Heart right ventricle (tissue), 16 donors: ENCODE data around the gene GPSM1. TPM values are rescaled to one million over a fixed set of nuclear protein-coding genes. Genes with fewer than 3 reads are reported as not detected.

ENCODE experiments used
- ATAC-seq, 8 donors: fragments of 200-7000 bp; cut with Tn5 transposase; one replicate each; pipeline ENCODE4 v1.9.1; 2020; ENCODE audit warnings: mild to moderate bottlenecking in 8 of 8, moderate library complexity in 8 of 8, moderate number of reproducible peaks in 1 of 8
- DNase-seq, 2 donors: peaks; one replicate each; pipeline ENCODE4 v3.0.0-alpha.2; 2020
- H3K27ac ChIP-seq, 10 donors: fragments of 200-600 bp; sonication (generic) in 2 of 10; one replicate each; pipeline versions ENCODE4 v1.5.0 to v1.8.0; 2020 to 2022; ENCODE audit warnings: mild to moderate bottlenecking in 3 of 10
- H3K27me3 ChIP-seq, 7 donors: fragments of 200-600 bp; one replicate each; pipeline ENCODE4 v1.8.0; 2021 to 2022; ENCODE audit warnings: mild to moderate bottlenecking in 2 of 7
- H3K36me3 ChIP-seq, 9 donors: fragments of 200-600 bp; sonication (generic) in 1 of 9; one replicate each; pipeline versions ENCODE4 v1.5.0 to v1.8.0; 2020 to 2022; ENCODE audit warnings: mild to moderate bottlenecking in 2 of 9
- H3K4me1 ChIP-seq, 9 donors: fragments of 200-600 bp; sonication (generic) in 1 of 9; one replicate each; pipeline versions ENCODE4 v1.5.0 to v1.8.0; 2020 to 2022; ENCODE audit warnings: mild to moderate bottlenecking in 4 of 9
- H3K4me3 ChIP-seq, 10 donors: fragments of 200-600 bp; sonication (generic) in 2 of 10; one replicate each; pipeline versions ENCODE4 v1.5.0 to v1.8.0; 2020 to 2022; ENCODE audit warnings: mild to moderate bottlenecking in 7 of 10, moderate library complexity in 2 of 10
- H3K9me3 ChIP-seq, 11 donors: fragments of 200-600 bp in 10 of 11; sonication (generic) in 2 of 11; one replicate each; pipeline versions ENCODE4 v1.5.0 to v1.8.0; 2013 to 2022; ENCODE audit warnings: mild to moderate bottlenecking in 2 of 11, control low read depth in 1 of 11, moderate library complexity in 1 of 11
- CTCF ChIP-seq, 9 donors: fragments of 200-600 bp; sonication (generic) in 2 of 9; IDR thresholded peaks; one replicate each; pipeline versions ENCODE4 v1.5.0 to v1.8.0; 2021 to 2022; ENCODE audit warnings: antibody characterized with exemption in 9 of 9, mild to moderate bottlenecking in 5 of 9, moderate library complexity in 1 of 9
- WGBS, 2 donors: extraction: QIAGEN DNeasy Blood & Tissue Kit; methylation state at CpG; one replicate each; pipeline ENCODE4 v1.1.7; 2013; ENCODE audit warnings: inconsistent platforms in 1 of 2; 5-methylcytosine and 5-hydroxymethylcytosine counted together
- intact Hi-C, 10 donors: fragments of 100-400 bp; cut with DNase I; formaldehyde crosslinking; loops; one replicate each; pipeline versions ENCODE4 v1.11.1 to v1.14.2; 2022
- polyA plus RNA-seq, 2 donors: library from polyadenylated mRNA; stranded (reverse); fragments of 200-250 nt; gene quantifications; one replicate each; pipeline ENCODE4 v1.2.3, GENCODE V29; 2013
- total RNA-seq, 10 donors: library from RNA; stranded (reverse); fragmentation: NEBNext Ultra II Directional in 3 of 10; extraction: Animal tissue kit (Norgen Biotek cat#: 25700) in 3 of 10; gene quantifications; one replicate each; pipeline versions ENCODE4 v1.2.1 to v1.2.4, GENCODE V29; 2021 to 2023
- donor health status: Arrhythmogenic right ventricular cardiomyopathy.
- donor health status: ischemic (EF 13 %, LVEDD 7.1; RV severe dilation, severe dysfunction).
- donor health status: healthy with polysubstance abuse.
- donor health status: DM: no; HTN: yes; CAD: no.
- donor health status: DM: no; HTN: no; CAD: no.
- donor health status: ischemic (EF 25% LVEDD 6.9; RV normal size, moderate dysfunction).
- donor health status: ischemic (EF 25% LVEDD 5.7; RV mildly dilated, moderate dysfunction).
- donor health status: healthy.
- donor health status: DM: yes; HTN: yes; CAD: no.
- donor health status: Ischemic cardiomyopathy.
- donor health status: ischemic (EF 35%, LVEDD 5.7; RV mildly dilated, moderate dysfunction).
- donor health status: nonischemic (EF 11% LVEDD 7.7; RV severe dilation, severe dysfunction).
- donor health status: DM: yes; HTN: yes; CAD: no.
- donor health status: PGD.
- donor health status: ischemic (EF 29% LVEDD 5.4; RV normal size, mild dysfunction).
- donor health status: nonischemic (EF 23%, LVEDD 6.1; RV moderate dilation, normal function).

GPSM1 gene
- total and polyA plus RNA-seq, 12 donors, result 19.4 to 87.8 (median 25.8) TPM

- no peak for ATAC-seq
- H3K27me3 ChIP-seq, result peaks cover 0 to 59% (median 47%) of the 10 kb centered on the region in 7 donors
- intact Hi-C loops, result loop anchor here in 7 of 10 donors (2.0 to 10.0 kb wide), 8 partner anchors 108 to 678 kb away; partner anchors contain the start of gene UBAC1 (in 1 of the 7)
- no peak overlapping the region for H3K4me3 ChIP-seq
- 62 to 64% methylated on average over 14 of the region's 14 CpGs for WGBS, 2 donors
- no peaks in the 10 kb centered on the region for H3K36me3 ChIP-seq
- H3K27ac ChIP-seq, result no peak overlapping the region
- no peaks in the 10 kb centered on the region for H3K9me3 ChIP-seq
- no peak for TF ChIP-seq CTCF (IDR thresholded peaks at IDR 0.05)
- peaks cover 0 to 13% (median 6%) of the 10 kb centered on the region in 9 donors for H3K4me1 ChIP-seq
- DNase-seq, result no peak
Observed at GRCh38 chr9:136282272-136282861, 45.0 kb upstream of the GPSM1 start.

DNA sequence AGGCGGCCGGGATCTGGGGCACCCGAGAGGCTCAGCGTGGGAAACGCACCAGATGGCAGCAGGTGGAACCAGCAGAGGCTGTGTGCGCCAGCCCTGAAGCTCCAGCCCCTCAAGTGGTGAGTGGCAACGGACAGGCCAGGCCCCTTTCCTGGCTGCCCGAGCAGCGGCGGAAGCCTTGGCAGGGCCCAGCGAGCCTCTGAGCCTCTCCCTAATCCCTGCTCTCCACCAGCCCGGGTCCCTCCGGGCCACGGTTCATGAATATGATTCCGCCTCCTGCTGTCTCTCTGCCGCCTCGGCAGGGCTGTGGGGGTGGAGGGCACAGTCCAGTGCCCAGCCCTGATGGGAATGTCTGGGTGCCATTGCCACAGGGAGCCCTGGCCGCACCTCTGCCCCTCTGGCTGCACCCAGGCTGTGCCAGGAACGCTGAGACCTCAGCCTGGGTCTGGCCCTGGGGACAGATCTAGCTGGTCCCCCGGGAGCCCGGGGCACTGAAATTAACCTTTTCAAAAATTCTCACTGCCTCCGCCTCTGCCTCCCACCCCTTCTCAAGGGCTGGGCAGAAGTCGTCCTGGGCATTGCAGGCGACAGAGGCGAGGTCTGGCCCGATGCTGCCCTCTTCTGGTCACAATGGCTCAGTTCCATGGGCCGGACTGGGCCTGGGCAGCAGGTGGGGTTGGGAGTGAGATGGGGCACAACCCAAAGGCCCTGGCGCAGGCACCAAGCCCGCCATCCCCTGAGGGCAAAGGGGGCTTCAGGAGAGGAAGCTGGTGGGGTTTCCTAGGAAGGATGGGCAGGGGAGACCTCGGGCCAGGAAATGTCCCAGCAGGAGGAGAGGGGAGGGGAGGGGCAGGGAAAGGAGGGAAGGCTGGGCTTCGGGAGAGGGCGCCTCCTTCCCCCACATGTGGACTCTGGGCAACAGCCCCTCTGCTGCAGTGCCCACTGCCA lies 43.8 kb upstream of the GPSM1 start:
- H3K27ac ChIP-seq, result peak overlapping the region in 9 of 10 donors; percentile 10 to 75 (median 53)
- peaks cover 0 to 13% (median 6%) of the 10 kb centered on the region in 9 donors for H3K4me1 ChIP-seq
- no peaks in the 10 kb centered on the region for H3K36me3 ChIP-seq
- H3K4me3 ChIP-seq, result peak overlapping the region in 9 of 10 donors; percentile 16 to 45 (median 30)
- peaks cover 0 to 59% (median 43%) of the 10 kb centered on the region in 7 donors for H3K27me3 ChIP-seq
- peak; percentile 71 to 78 for DNase-seq
- peak; percentile 81 to 89 (median 87) for TF ChIP-seq CTCF (IDR thresholded peaks at IDR 0.05)
- ATAC-seq, result peak; percentile 93 to 98 (median 94)
- intact Hi-C loops, result loop anchor here in 9 of 10 donors (1.0 to 10.0 kb wide), 10 partner anchors 109 to 679 kb away; partner anchors contain the start of gene UBAC1 (in 1 of the 9)
- 17 to 21% methylated on average over 28 to 32 of the region's 32 CpGs for WGBS, 2 donors
- no peaks in the 10 kb centered on the region for H3K9me3 ChIP-seq

- Histone ChIP-seq H3K27me3 (peaks cover 0 to 63% (median 39%) of the 10 kb centered on the region in 7 donors), H3K27ac (no peak overlapping the region), H3K4me1 (peaks cover 0 to 13% (median 6%) of the 10 kb centered on the region in 9 donors), H3K9me3 (no peaks in the 10 kb centered on the region), H3K36me3 (no peaks in the 10 kb centered on the region), H3K4me3 (no peak overlapping the region)
- no peak for TF ChIP-seq CTCF (IDR thresholded peaks at IDR 0.05)
- intact Hi-C loops, result loop anchor here in 7 of 10 donors (5.0 to 10.0 kb wide), 7 partner anchors 110 to 680 kb away; partner anchors contain the start of gene UBAC1 (in 1 of the 7)
- DNase-seq (peak in 1 of 2 donors; percentile 18), ATAC-seq (no peak)
- WGBS, 2 donors, result 68 to 70% methylated on average over 22 of the region's 22 CpGs
Observed at GRCh38 chr9:136284311-136284710, 43.0 kb upstream of the GPSM1 start.

- Histone ChIP-seq H3K4me3 (no peak overlapping the region), H3K9me3 (no peaks in the 10 kb centered on the region), H3K27me3 (peaks cover 0 to 63% (median 39%) of the 10 kb centered on the region in 7 donors), H3K4me1 (peaks cover 0 to 13% (median 6%) of the 10 kb centered on the region in 9 donors), H3K36me3 (no peaks in the 10 kb centered on the region), H3K27ac (no peak overlapping the region)
- intact Hi-C loops, result loop anchor here in 8 of 10 donors (5.0 to 10.0 kb wide), 7 partner anchors 110 to 680 kb away; partner anchors contain the start of gene UBAC1 (in 1 of the 8)
- no peak for ATAC-seq
- peak in 1 of 2 donors; percentile 7 for DNase-seq
- TF ChIP-seq CTCF (IDR thresholded peaks at IDR 0.05), result no peak
- 82 to 89% methylated on average over 19 of the region's 19 CpGs for WGBS, 2 donors
Observed at GRCh38 chr9:136284951-136285350, 42.4 kb upstream of the GPSM1 start.
